ENCODE measurements around the gene CNTN4. TPM values are rescaled to one million over a fixed set of nuclear protein-coding genes. Genes with fewer than 3 reads are reported as not detected.

The CNTN4 gene
- total and polyA plus RNA-seq, 4 donors, result 1.2 to 3.8 (median 2.6) TPM

DNA sequence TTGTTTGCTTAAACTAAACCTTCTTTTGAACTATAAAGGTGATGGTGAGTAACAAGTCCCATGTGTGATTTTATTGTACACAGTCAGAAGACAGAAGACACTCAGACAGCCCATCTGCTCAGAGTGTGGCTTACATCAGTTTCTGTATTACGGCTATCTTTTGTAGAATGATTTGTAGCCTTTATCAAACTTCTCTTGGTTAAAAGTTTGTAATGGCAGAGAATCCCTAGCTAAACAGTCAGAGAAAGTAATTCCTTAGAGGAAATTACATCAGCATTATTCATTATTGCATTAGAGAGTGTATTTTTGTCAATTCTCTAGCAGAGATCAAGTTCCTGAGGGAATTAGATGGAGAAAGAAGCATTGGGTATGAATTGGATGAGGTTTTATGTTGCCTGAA is 500.8 kb downstream of the CNTN4 start:
- H3K4me1 ChIP-seq (ENCODE audit: control insufficient read depth in 4 of 4, insufficient read depth in 4 of 4, low read length in 3 of 4), result no peaks in the 10 kb centered on the region

DNA sequence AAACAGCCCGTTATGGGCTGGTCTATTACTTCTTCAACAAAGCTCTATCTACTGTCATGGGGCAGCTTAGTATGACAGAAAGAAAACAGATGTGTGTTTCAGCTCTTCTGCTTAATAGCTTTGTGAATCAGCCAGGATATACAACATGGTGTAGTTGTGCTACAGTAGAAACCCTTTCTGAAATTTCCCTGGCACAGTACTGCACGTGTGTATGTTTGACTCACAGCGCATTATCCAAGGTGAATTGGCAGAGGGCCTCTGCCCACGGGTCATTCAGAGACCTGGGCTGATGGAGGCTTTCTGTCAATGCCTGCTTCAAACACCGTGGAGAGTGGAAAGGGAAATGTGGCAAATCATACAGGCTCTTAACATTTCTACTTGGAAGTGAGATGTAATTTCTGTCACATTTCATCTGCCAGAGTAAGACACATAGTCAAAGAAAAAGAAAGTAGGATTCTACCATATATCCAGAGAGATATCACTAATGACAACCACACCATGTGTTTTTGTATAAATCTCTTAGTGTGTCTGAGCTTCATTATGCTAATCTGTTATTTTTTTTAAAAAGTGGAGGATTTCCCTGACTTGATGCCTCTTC is 505.1 kb downstream of the CNTN4 start:
- H3K36me3 ChIP-seq (ENCODE audit: control insufficient read depth in 4 of 4, insufficient read depth in 3 of 4, low read depth in 1 of 4, low read length in 3 of 4), result no peaks in the 10 kb centered on the region
- H3K9ac ChIP-seq (ENCODE audit: low read depth in 1 of 2, low read length in 2 of 2), result no peak overlapping the region
- no peak overlapping the region for H3K27ac ChIP-seq (ENCODE audit: low read depth in 1 of 2, low read length in 2 of 2)
- no peak for DNase-seq (ENCODE audit: low spot score)
- H3K9me3 ChIP-seq (ENCODE audit: control insufficient read depth in 4 of 4, low read length in 3 of 4), result no peaks in the 10 kb centered on the region
- H3K4me1 ChIP-seq (ENCODE audit: control insufficient read depth in 4 of 4, insufficient read depth in 4 of 4, low read length in 3 of 4), result no peaks in the 10 kb centered on the region
- 59% methylated on average over 5 of the region's 5 CpGs for WGBS
- no peaks in the 10 kb centered on the region for H3K27me3 ChIP-seq (ENCODE audit: control insufficient read depth in 4 of 4, insufficient read depth in 4 of 4, low read length in 3 of 4)
- no peak overlapping the region for H3K4me3 ChIP-seq (ENCODE audit: low read depth in 1 of 3, low read length in 3 of 3)
- no peak for TF ChIP-seq RAD21 (IDR thresholded peaks at IDR 0.05)
- no peak for TF ChIP-seq HNF4A (conservative IDR thresholded peaks at IDR 0.05)
- TF ChIP-seq SP1 (IDR thresholded peaks at IDR 0.05), result no peak
- TF ChIP-seq, protein P1, sequence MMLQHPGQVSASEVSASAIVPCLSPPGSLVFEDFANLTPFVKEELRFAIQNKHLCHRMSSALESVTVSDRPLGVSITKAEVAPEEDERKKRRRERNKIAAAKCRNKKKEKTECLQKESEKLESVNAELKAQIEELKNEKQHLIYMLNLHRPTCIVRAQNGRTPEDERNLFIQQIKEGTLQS (IDR thresholded peaks at IDR 0.05), result no peak

More for the DNA sequence above, 500.8 kb downstream of the CNTN4 start:
- no peak for DNase-seq (ENCODE audit: low spot score)
- Histone ChIP-seq H3K27ac (ENCODE audit: low read depth in 1 of 2, low read length in 2 of 2) (no peak overlapping the region), H3K27me3 (ENCODE audit: control insufficient read depth in 4 of 4, insufficient read depth in 4 of 4, low read length in 3 of 4) (no peaks in the 10 kb centered on the region), H3K4me3 (ENCODE audit: low read depth in 1 of 3, low read length in 3 of 3) (no peak overlapping the region), H3K9me3 (ENCODE audit: control insufficient read depth in 4 of 4, low read length in 3 of 4) (no peaks in the 10 kb centered on the region), H3K9ac (ENCODE audit: low read depth in 1 of 2, low read length in 2 of 2) (no peak overlapping the region), H3K36me3 (ENCODE audit: control insufficient read depth in 4 of 4, insufficient read depth in 3 of 4, low read depth in 1 of 4, low read length in 3 of 4) (no peaks in the 10 kb centered on the region)
- TF ChIP-seq, protein P2, sequence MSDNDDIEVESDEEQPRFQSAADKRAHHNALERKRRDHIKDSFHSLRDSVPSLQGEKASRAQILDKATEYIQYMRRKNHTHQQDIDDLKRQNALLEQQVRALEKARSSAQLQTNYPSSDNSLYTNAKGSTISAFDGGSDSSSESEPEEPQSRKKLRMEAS (IDR thresholded peaks at IDR 0.05), result no peak
- TF ChIP-seq FOXA2 (IDR thresholded peaks at IDR 0.05) (no peak), TAF1 (conservative IDR thresholded peaks at IDR 0.05) (no peak), RAD21 (IDR thresholded peaks at IDR 0.05) (no peak), SP1 (IDR thresholded peaks at IDR 0.05) (no peak), JUND (IDR thresholded peaks at IDR 0.05) (no peak), RXRA (IDR thresholded peaks at IDR 0.05) (no peak), FOXA1 (IDR thresholded peaks at IDR 0.05) (no peak), HNF4A (conservative IDR thresholded peaks at IDR 0.05) (no peak), NR2F2 (IDR thresholded peaks at IDR 0.05) (no peak), HNF4G (IDR thresholded peaks at IDR 0.05) (no peak), EGR1 (IDR thresholded peaks at IDR 0.05; ENCODE audit: low read depth in 2 of 2) (no peak)
- TF ChIP-seq, protein P3, sequence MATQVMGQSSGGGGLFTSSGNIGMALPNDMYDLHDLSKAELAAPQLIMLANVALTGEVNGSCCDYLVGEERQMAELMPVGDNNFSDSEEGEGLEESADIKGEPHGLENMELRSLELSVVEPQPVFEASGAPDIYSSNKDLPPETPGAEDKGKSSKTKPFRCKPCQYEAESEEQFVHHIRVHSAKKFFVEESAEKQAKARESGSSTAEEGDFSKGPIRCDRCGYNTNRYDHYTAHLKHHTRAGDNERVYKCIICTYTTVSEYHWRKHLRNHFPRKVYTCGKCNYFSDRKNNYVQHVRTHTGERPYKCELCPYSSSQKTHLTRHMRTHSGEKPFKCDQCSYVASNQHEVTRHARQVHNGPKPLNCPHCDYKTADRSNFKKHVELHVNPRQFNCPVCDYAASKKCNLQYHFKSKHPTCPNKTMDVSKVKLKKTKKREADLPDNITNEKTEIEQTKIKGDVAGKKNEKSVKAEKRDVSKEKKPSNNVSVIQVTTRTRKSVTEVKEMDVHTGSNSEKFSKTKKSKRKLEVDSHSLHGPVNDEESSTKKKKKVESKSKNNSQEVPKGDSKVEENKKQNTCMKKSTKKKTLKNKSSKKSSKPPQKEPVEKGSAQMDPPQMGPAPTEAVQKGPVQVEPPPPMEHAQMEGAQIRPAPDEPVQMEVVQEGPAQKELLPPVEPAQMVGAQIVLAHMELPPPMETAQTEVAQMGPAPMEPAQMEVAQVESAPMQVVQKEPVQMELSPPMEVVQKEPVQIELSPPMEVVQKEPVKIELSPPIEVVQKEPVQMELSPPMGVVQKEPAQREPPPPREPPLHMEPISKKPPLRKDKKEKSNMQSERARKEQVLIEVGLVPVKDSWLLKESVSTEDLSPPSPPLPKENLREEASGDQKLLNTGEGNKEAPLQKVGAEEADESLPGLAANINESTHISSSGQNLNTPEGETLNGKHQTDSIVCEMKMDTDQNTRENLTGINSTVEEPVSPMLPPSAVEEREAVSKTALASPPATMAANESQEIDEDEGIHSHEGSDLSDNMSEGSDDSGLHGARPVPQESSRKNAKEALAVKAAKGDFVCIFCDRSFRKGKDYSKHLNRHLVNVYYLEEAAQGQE (IDR thresholded peaks at IDR 0.05), result no peak
- TF ChIP-seq, protein P1 (IDR thresholded peaks at IDR 0.05), result no peak
- TF ChIP-seq, protein P4, sequence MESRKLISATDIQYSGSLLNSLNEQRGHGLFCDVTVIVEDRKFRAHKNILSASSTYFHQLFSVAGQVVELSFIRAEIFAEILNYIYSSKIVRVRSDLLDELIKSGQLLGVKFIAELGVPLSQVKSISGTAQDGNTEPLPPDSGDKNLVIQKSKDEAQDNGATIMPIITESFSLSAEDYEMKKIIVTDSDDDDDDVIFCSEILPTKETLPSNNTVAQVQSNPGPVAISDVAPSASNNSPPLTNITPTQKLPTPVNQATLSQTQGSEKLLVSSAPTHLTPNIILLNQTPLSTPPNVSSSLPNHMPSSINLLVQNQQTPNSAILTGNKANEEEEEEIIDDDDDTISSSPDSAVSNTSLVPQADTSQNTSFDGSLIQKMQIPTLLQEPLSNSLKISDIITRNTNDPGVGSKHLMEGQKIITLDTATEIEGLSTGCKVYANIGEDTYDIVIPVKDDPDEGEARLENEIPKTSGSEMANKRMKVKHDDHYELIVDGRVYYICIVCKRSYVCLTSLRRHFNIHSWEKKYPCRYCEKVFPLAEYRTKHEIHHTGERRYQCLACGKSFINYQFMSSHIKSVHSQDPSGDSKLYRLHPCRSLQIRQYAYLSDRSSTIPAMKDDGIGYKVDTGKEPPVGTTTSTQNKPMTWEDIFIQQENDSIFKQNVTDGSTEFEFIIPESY (IDR thresholded peaks at IDR 0.05), result no peak
- 92% methylated on average over 1 of the region's 1 CpG for WGBS

Data from liver (tissue), 9 donors.